ENCODE measurements around the gene RIF1.

RIF1 gene

DNA sequence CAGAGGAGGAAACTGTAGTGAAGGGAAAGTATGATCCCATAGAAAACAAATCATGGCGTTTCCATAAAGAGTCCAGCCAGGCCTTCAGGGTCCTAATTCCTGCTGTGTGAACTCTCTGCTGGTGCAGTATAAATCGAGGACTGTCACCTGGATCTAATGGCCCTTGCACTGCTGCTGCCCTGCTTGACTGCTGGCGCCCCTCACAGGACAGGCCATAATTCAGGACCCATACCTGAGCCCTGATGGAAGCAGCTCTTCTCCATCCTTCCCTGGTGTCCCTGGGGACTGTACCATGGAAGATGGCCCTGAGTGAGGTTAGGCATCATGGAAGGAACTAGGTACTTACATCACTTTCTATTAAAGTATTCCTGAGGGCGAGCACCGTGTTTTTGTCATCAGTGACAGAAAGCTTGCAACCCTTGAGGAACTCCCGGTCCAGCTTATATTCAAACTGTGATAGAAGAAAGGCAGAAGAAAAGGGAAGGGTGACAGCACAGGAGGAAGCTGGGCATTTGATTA, 116.9 kb downstream of the RIF1 start:
- DNase-seq, result no peak

All from amniotic stem cell (primary cell).